ENCODE data around the gene NHERF2.

NHERF2 gene

GRCh38 chr16:1990351-1991134 is 36.2 kb upstream of the NHERF2 start:
- DNase-seq (ENCODE audit: insufficient read length, low spot score) (no peak), FAIRE-seq (peak; percentile 45)
- no peak for TF ChIP-seq POU2F2 (IDR thresholded peaks at IDR 0.05; ENCODE audit: low read depth, low read length)
- no peak for TF ChIP-seq TAF1 (IDR thresholded peaks at IDR 0.05; ENCODE audit: low read depth, low read length)
- no peak for TF ChIP-seq SPI1 (IDR thresholded peaks at IDR 0.05; ENCODE audit: low read depth, low read length)
- TF ChIP-seq POLR2A (IDR thresholded peaks at IDR 0.05; ENCODE audit: low read depth, low read length): no peak
- TF ChIP-seq POLR2AphosphoS5 (IDR thresholded peaks at IDR 0.05; ENCODE audit: low read depth, low read length): no peak
- no peak for TF ChIP-seq PAX5 (IDR thresholded peaks at IDR 0.05; ENCODE audit: insufficient read depth, low read length, severe bottlenecking)

GRCh38 chr16:1991135-1991551 is 35.6 kb upstream of the NHERF2 start:
- no peak for DNase-seq (ENCODE audit: insufficient read length, low spot score)
- TF ChIP-seq POLR2A (IDR thresholded peaks at IDR 0.05; ENCODE audit: low read depth, low read length): no peak
- TF ChIP-seq POLR2AphosphoS5 (IDR thresholded peaks at IDR 0.05; ENCODE audit: low read depth, low read length): no peak
- no peak for TF ChIP-seq TAF1 (IDR thresholded peaks at IDR 0.05; ENCODE audit: low read depth, low read length)
- TF ChIP-seq POU2F2 (IDR thresholded peaks at IDR 0.05; ENCODE audit: low read depth, low read length): peak; percentile 82
- peak; percentile 93 for FAIRE-seq

- no peak for DNase-seq (ENCODE audit: insufficient read length, low spot score)
- TF ChIP-seq TAF1 (IDR thresholded peaks at IDR 0.05; ENCODE audit: low read depth, low read length) (no peak), POLR2A (IDR thresholded peaks at IDR 0.05; ENCODE audit: low read depth, low read length) (no peak), POLR2AphosphoS5 (IDR thresholded peaks at IDR 0.05; ENCODE audit: low read depth, low read length) (no peak), PAX5 (IDR thresholded peaks at IDR 0.05; ENCODE audit: insufficient read depth, low read length, severe bottlenecking) (no peak), POU2F2 (IDR thresholded peaks at IDR 0.05; ENCODE audit: low read depth, low read length) (no peak), SPI1 (IDR thresholded peaks at IDR 0.05; ENCODE audit: low read depth, low read length) (no peak)
- no peak for FAIRE-seq
Observed at GRCh38 chr16:1991588-1991947, 35.1 kb upstream of the NHERF2 start.

GRCh38 chr16:1991948-1992703 is 34.6 kb upstream of the NHERF2 start:
- FAIRE-seq (peak; percentile 72), DNase-seq (ENCODE audit: insufficient read length, low spot score) (peak; percentile 99)
- no peak for TF ChIP-seq PAX5 (IDR thresholded peaks at IDR 0.05; ENCODE audit: insufficient read depth, low read length, severe bottlenecking)
- TF ChIP-seq TAF1 (IDR thresholded peaks at IDR 0.05; ENCODE audit: low read depth, low read length): 0 out of 2 replicates have a peak, but pooled peaks have one; percentile 24
- 0 out of 2 replicates have a peak, but pooled peaks have one; percentile 22 for TF ChIP-seq POLR2AphosphoS5 (IDR thresholded peaks at IDR 0.05; ENCODE audit: low read depth, low read length)
- TF ChIP-seq SPI1 (IDR thresholded peaks at IDR 0.05; ENCODE audit: low read depth, low read length): no peak
- TF ChIP-seq POLR2A (IDR thresholded peaks at IDR 0.05; ENCODE audit: low read depth, low read length): peak; percentile 35; the same call in 1 of the 2 replicates
- no peak for TF ChIP-seq POU2F2 (IDR thresholded peaks at IDR 0.05; ENCODE audit: low read depth, low read length)

- no peak for FAIRE-seq
- DNase-seq (ENCODE audit: insufficient read length, low spot score): no peak
- TF ChIP-seq PAX5 (IDR thresholded peaks at IDR 0.05; ENCODE audit: insufficient read depth, low read length, severe bottlenecking): no peak
Observed at GRCh38 chr16:1992704-1993317, 33.9 kb upstream of the NHERF2 start.

- peak; percentile 73 for FAIRE-seq
- TF ChIP-seq POU2F2 (IDR thresholded peaks at IDR 0.05; ENCODE audit: low read depth, low read length): no peak
- no peak for TF ChIP-seq PAX5 (IDR thresholded peaks at IDR 0.05; ENCODE audit: insufficient read depth, low read length, severe bottlenecking)
- no peak for TF ChIP-seq SPI1 (IDR thresholded peaks at IDR 0.05; ENCODE audit: low read depth, low read length)
- no peak for TF ChIP-seq POLR2A (IDR thresholded peaks at IDR 0.05; ENCODE audit: low read depth, low read length)
- no peak for TF ChIP-seq POLR2AphosphoS5 (IDR thresholded peaks at IDR 0.05; ENCODE audit: low read depth, low read length)
- TF ChIP-seq TAF1 (IDR thresholded peaks at IDR 0.05; ENCODE audit: low read depth, low read length): no peak
- DNase-seq (ENCODE audit: insufficient read length, low spot score): no peak
Observed at GRCh38 chr16:1993731-1994131, 33.0 kb upstream of the NHERF2 start.

GRCh38 chr16:1997494-1998359 is 29.0 kb upstream of the NHERF2 start:
- no peak for FAIRE-seq
- TF ChIP-seq POLR2AphosphoS5 (IDR thresholded peaks at IDR 0.05; ENCODE audit: low read depth, low read length) (no peak), PAX5 (IDR thresholded peaks at IDR 0.05; ENCODE audit: insufficient read depth, low read length, severe bottlenecking) (no peak), TAF1 (IDR thresholded peaks at IDR 0.05; ENCODE audit: low read depth, low read length) (no peak), POU2F2 (IDR thresholded peaks at IDR 0.05; ENCODE audit: low read depth, low read length) (no peak), POLR2A (IDR thresholded peaks at IDR 0.05; ENCODE audit: low read depth, low read length) (no peak), SPI1 (IDR thresholded peaks at IDR 0.05; ENCODE audit: low read depth, low read length) (no peak)
- DNase-seq (ENCODE audit: insufficient read length, low spot score): no peak

GRCh38 chr16:1998360-1998835 is 28.3 kb upstream of the NHERF2 start:
- FAIRE-seq (no peak), DNase-seq (ENCODE audit: insufficient read length, low spot score) (no peak)
- TF ChIP-seq PAX5 (IDR thresholded peaks at IDR 0.05; ENCODE audit: insufficient read depth, low read length, severe bottlenecking) (no peak), SPI1 (IDR thresholded peaks at IDR 0.05; ENCODE audit: low read depth, low read length) (no peak)
